Spleen (tissue), 7 donors: ENCODE measurements around the gene CCHCR1.
"Not testable (repeated sequence)": the region's sequence is repeated elsewhere in the genome, so short reads cannot be mapped to it uniquely, and the experiment has no call there.

Experiments
- POLR2A ChIP-seq, 3 donors: fragments of 450-650 bp; IDR thresholded peaks; one replicate each; pipeline ENCODE4 v1.5.1; 2017; ENCODE audit warnings: antibody characterized with exemption in 3 of 3, mild to moderate bottlenecking in 1 of 3
- TF ChIP-seq, protein P1 (sequence below), 11 experiments: fragments of 200-600 bp in 7 of 11; fragments of 450-650 bp in 4 of 11; sonication (generic) in 4 of 11; IDR thresholded peaks in 8 of 11; conservative IDR thresholded peaks in 3 of 11; 1 replicate in 7 of 11; 2 replicates in 4 of 11; pipeline versions ENCODE4 v1.4.0 to v1.8.0; 2016 to 2021; ENCODE audit warnings: antibody characterized with exemption in 11 of 11, inconsistent platforms in 4 of 11, mild to moderate bottlenecking in 1 of 11
- donor health status: DM: no; HTN: no; CAD: no; lungs with moderate emphysema.
- donor health status: DM: no; HTN: no; CAD: no.
- donor health status: DM: no; HTN: no; CAD: no.

DNA sequence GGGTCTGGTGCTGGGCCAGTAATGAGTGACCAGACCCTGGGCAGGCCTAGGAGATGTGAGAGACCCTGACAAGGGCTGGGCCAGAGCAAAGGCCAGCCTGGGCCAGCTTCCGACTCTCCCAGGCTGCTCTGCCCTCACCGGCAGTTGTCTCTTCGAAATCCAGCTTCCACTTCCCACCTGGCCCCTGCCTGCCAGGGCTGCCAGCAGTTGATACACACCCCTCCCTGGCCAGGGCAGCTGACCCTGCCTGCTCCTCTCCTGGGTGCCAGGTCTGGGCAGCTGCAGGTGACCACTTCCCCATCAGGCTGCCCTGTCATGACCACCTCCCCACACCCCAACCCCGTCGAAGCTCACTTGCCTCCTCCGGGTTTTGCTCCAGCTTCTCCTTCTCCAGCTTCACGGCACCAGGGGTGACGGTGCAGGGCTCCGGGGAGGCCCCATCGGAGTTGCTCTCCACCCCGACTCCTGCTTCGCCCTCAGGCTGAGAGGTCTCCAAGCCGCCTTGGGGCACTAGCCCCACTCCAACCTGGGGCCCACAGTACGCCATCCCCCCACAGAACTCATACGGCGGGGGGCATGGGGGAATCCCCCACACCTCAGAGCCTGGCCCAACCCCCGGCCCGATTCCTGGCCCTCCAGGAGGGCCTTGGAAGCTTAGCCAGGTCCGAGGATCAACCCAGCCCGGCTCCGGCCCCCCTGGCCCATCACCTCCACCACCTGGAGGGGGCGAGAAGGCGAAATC is 12.4 kb upstream of the CCHCR1 start:
- TF ChIP-seq, protein P1, sequence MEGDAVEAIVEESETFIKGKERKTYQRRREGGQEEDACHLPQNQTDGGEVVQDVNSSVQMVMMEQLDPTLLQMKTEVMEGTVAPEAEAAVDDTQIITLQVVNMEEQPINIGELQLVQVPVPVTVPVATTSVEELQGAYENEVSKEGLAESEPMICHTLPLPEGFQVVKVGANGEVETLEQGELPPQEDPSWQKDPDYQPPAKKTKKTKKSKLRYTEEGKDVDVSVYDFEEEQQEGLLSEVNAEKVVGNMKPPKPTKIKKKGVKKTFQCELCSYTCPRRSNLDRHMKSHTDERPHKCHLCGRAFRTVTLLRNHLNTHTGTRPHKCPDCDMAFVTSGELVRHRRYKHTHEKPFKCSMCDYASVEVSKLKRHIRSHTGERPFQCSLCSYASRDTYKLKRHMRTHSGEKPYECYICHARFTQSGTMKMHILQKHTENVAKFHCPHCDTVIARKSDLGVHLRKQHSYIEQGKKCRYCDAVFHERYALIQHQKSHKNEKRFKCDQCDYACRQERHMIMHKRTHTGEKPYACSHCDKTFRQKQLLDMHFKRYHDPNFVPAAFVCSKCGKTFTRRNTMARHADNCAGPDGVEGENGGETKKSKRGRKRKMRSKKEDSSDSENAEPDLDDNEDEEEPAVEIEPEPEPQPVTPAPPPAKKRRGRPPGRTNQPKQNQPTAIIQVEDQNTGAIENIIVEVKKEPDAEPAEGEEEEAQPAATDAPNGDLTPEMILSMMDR (IDR thresholded peaks at IDR 0.05 in 8 of 11, conservative IDR thresholded peaks at IDR 0.05 in 3 of 11): not testable (repeated sequence)
- TF ChIP-seq POLR2A (IDR thresholded peaks at IDR 0.05): not testable (repeated sequence)
